MM.1S (cell line): ENCODE data around the gene GJA3.

Source experiments
- DNase-seq: peaks from one replicate; pipeline ENCODE4 v3.0.0-alpha.2; 2015
- H2AFZ ChIP-seq: fragments of 300-600 bp; sonication (generic); 2 replicates; pipeline ENCODE4 v1.6.0; 2016; ENCODE audit warnings: antibody characterized with exemption, low read length
- H3F3A ChIP-seq: fragments of 300-600 bp; sonication (generic); 2 replicates; pipeline ENCODE4 v1.6.1; 2016; ENCODE audit warnings: mild to moderate bottlenecking, antibody characterized with exemption, low read length, moderate library complexity, mixed read lengths; ENCODE audit not compliant: insufficient read depth
- H3K27ac ChIP-seq: fragments of 300-600 bp; sonication (generic); 2 replicates; pipeline ENCODE4 v1.5.1; 2016; ENCODE audit warnings: mild to moderate bottlenecking, low read length
- H3K27me3 ChIP-seq: fragments of 300-600 bp; sonication (generic); replicated peaks from 2 replicates; pipeline ENCODE4 v1.6.0; 2016; ENCODE audit warnings: low read length; ENCODE audit not compliant: insufficient read depth
- H3K36me3 ChIP-seq: fragments of 300-600 bp; sonication (generic); replicated peaks from 2 replicates; pipeline ENCODE4 v1.6.1; 2016; ENCODE audit warnings: mild to moderate bottlenecking, low read length, mixed read lengths; ENCODE audit not compliant: insufficient read depth
- H3K4me1 ChIP-seq: fragments of 300-600 bp; sonication (generic); 2 replicates; pipeline ENCODE4 v1.6.1; 2016; ENCODE audit warnings: low read length, mixed read lengths
- H3K4me2 ChIP-seq: fragments of 300-600 bp; sonication (generic); 2 replicates; pipeline ENCODE4 v1.6.0; 2016; ENCODE audit warnings: low read depth, low read length
- H3K4me3 ChIP-seq: fragments of 300-600 bp; sonication (generic); 2 replicates; pipeline ENCODE4 v1.5.1; 2016; ENCODE audit warnings: low read length, mixed read lengths
- H3K79me2 ChIP-seq: fragments of 300-600 bp; sonication (generic); 2 replicates; pipeline ENCODE4 v1.6.1; 2016; ENCODE audit warnings: mixed run types, low read length, mixed read lengths
- H3K9ac ChIP-seq: fragments of 300-600 bp; sonication (generic); 2 replicates; pipeline ENCODE4 v1.6.1; 2016; ENCODE audit warnings: low read length, mixed read lengths
- H3K9me2 ChIP-seq: fragments of 300-600 bp; sonication (generic); replicated peaks from 2 replicates; pipeline ENCODE4 v1.6.1; 2016; ENCODE audit warnings: mild to moderate bottlenecking, low read length, mixed read lengths; ENCODE audit not compliant: insufficient read depth
- H3K9me3 ChIP-seq: fragments of 300-600 bp; sonication (generic); replicated peaks from 2 replicates; pipeline ENCODE4 v1.6.1; 2016; ENCODE audit warnings: mild to moderate bottlenecking, low read length, mixed read lengths; ENCODE audit not compliant: insufficient read depth
- H4K20me1 ChIP-seq: fragments of 300-600 bp; sonication (generic); 2 replicates; pipeline ENCODE4 v1.6.1; 2016; ENCODE audit warnings: mild to moderate bottlenecking, low read length, moderate library complexity, mixed read lengths; ENCODE audit not compliant: insufficient read depth
- CTCF ChIP-seq: fragments of 300-600 bp; sonication (generic); IDR thresholded peaks from 2 replicates; pipeline ENCODE4 v1.5.1; 2016; ENCODE audit warnings: antibody characterized with exemption, low read length, mixed read lengths
- EZH2 ChIP-seq: fragments of 300-600 bp; sonication (generic); optimal IDR thresholded peaks from 2 replicates; pipeline ENCODE3; 2017; ENCODE audit warnings: low read depth, mild to moderate bottlenecking, antibody characterized with exemption, low read length, mixed read lengths
- EZH2phosphoT487 ChIP-seq: fragments of 300-600 bp; sonication (generic); IDR thresholded peaks from 2 replicates; pipeline ENCODE4 v1.6.1; 2018; ENCODE audit warnings: antibody characterized with exemption, low read length

The GJA3 gene

GRCh38 chr13:20181188-20181587 lies 20.3 kb upstream of the GJA3 start:
- Histone ChIP-seq H4K20me1 (no peaks in the 10 kb centered on the region), H3F3A (no peaks in the 10 kb centered on the region), H3K27ac (no peak overlapping the region), H3K4me2 (no peak overlapping the region), H3K36me3 (no peaks in the 10 kb centered on the region), H3K27me3 (no peaks in the 10 kb centered on the region), H3K4me1 (no peaks in the 10 kb centered on the region), H3K9me3 (no peaks in the 10 kb centered on the region), H3K9ac (no peak overlapping the region), H2AFZ (no peak overlapping the region), H3K4me3 (no peak overlapping the region), H3K79me2 (no peaks in the 10 kb centered on the region), H3K9me2 (no peaks in the 10 kb centered on the region)
- no peak for DNase-seq
- no peak for TF ChIP-seq EZH2

- H3K79me2 ChIP-seq: no peaks in the 10 kb centered on the region
- H4K20me1 ChIP-seq: no peaks in the 10 kb centered on the region
- H2AFZ ChIP-seq: no peak overlapping the region
- DNase-seq: no peak
- TF ChIP-seq EZH2phosphoT487 (no peak), EZH2 (no peak), CTCF (no peak)
- no peak overlapping the region for H3K9ac ChIP-seq
- no peaks in the 10 kb centered on the region for H3K36me3 ChIP-seq
- H3K9me3 ChIP-seq: no peaks in the 10 kb centered on the region
- H3K4me3 ChIP-seq: no peak overlapping the region
- no peak overlapping the region for H3K4me2 ChIP-seq
- H3K9me2 ChIP-seq: no peaks in the 10 kb centered on the region
- peaks cover 14% of the 10 kb centered on the region for H3K4me1 ChIP-seq
- H3K27me3 ChIP-seq: no peaks in the 10 kb centered on the region
- H3F3A ChIP-seq: no peaks in the 10 kb centered on the region
- no peak overlapping the region for H3K27ac ChIP-seq
Observed at GRCh38 chr13:20178156-20178555, 17.3 kb upstream of the GJA3 start.

- TF ChIP-seq CTCF: no peak
- no peak for TF ChIP-seq EZH2
- no peak for TF ChIP-seq EZH2phosphoT487
- Histone ChIP-seq H3K36me3 (no peaks in the 10 kb centered on the region), H2AFZ (no peak overlapping the region), H3K9me3 (no peaks in the 10 kb centered on the region), H3K4me2 (no peak overlapping the region), H3F3A (no peaks in the 10 kb centered on the region), H3K4me3 (no peak overlapping the region), H3K9me2 (no peaks in the 10 kb centered on the region), H3K4me1 (peaks cover 14% of the 10 kb centered on the region), H3K27me3 (no peaks in the 10 kb centered on the region), H3K79me2 (no peaks in the 10 kb centered on the region), H3K9ac (no peak overlapping the region), H3K27ac (no peak overlapping the region), H4K20me1 (no peaks in the 10 kb centered on the region)
- no peak for DNase-seq
Observed at GRCh38 chr13:20177049-20177831, 16.4 kb upstream of the GJA3 start.
